Posterior vena cava (tissue), 2 donors: ENCODE data around the gene DALRD3. TPM values are rescaled to one million over a fixed set of nuclear protein-coding genes. Genes with fewer than 3 reads are reported as not detected.

Experiments
- DNase-seq: peaks from one replicate; pipeline ENCODE4 v3.0.0-alpha.2; 2020; ENCODE audit warnings: low spot score
- intact Hi-C, 2 donors: fragments of 100-400 bp; cut with DNase I; formaldehyde crosslinking; loops; one replicate each; pipeline versions ENCODE4 v1.14.1 to v1.14.2; 2022 to 2023
- total RNA-seq, 2 donors: library from RNA; stranded (reverse); fragmentation: NEBNext Ultra II Directional; extraction: Animal tissue kit (Norgen Biotek cat#: 25700); gene quantifications; one replicate each; pipeline ENCODE4 v1.2.1, GENCODE V29; 2021
- donor health status: DM: yes; HTN: yes; CAD: no.
- donor health status: DM: yes; HTN: yes; CAD: no.

The DALRD3 gene
- total RNA-seq, 2 donors from 2014 or later = 9.8 to 12.1 TPM

DNA sequence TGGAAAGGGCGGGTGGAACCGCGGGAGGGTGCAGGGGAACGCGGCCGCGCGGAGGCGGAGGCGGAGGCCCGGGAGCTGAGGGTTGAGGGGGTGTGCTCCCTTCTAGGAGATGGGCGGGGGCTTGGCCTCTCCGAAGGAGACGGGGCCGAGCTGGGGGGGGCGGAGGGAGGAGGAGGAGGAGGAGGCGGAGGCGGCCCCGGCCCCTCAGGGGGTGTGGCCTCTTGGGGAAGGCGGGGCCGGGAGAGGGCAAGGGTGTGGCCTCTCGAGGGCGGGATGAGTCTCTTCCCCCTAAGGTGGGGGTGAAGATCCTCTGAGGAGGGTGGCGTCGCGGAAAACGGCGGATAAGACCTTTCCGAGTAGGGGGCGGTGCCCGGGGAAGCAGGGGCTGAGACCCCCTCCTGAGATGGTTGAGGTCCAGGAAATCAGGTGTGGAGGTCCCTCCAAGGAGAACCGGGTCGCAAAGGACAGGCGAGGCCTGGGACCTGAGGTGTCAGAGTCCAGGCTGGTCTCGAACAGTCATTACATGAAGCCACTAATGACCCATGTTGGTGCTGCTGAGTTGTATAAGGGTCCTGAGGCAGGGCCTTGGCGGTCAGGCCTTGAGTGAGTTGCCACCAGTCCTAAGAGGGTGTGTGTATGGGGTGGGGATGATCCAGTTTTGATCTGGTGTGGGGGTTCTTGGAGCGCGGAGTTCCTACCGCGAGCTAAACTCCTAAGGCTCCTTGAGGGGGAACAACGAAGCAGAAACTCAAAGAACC, 10.4 kb downstream of the DALRD3 start:
- DNase-seq = peak; percentile 97
- intact Hi-C loops = no loop called here

DNA sequence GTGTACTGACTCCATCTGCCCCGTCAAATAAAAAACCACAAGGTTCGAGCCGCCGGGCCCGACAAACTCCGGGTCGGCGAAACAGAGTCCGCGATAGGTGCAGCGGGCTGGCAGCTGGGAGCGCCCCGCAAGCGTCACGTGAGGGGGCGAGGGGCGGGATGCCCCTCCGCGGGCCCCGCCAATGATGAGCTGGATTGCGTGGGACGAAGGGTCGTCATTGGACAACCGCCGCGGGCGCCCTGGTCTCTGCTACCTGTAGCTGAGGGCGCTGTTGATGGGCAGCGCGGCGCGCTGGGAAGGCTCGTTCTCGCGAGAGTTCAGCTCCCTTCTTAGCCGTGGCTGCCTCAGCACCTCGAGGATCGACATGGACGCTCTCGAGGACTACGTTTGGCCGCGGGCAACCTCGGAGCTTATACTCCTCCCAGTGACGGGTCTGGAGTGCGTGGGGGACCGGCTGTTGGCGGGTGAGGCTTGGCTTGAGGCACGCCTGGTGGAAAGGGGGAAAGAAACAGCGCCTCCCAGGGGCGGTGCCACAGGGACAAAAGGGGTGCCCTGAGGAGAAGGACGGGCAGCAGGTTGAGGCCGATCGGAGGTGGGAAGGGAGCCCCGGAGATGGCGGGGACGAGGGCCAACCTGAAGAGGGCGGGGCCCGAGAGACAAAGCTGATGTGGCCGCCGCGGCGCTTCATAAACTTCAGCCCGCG, 11.2 kb downstream of the DALRD3 start, which contains the start of gene WDR6:
Gene WDR6 (plus strand): TSS at position 324 of the 703 bp plus-strand sequence. CDS start 41 bp downstream, at position 365.
- peak; percentile 98 for DNase-seq
- intact Hi-C loops = no loop called here

- peak; percentile 87 for DNase-seq
- intact Hi-C loops = no loop called here
Observed at GRCh38 chr3:49006408-49007067, 11.8 kb downstream of the DALRD3 start.

- no peak for DNase-seq
- intact Hi-C loops = no loop called here
Observed at GRCh38 chr3:49005998-49006397, 12.4 kb downstream of the DALRD3 start.

- intact Hi-C loops = no loop called here
Observed at GRCh38 chr3:49005303-49005680, 13.1 kb downstream of the DALRD3 start.

DNA sequence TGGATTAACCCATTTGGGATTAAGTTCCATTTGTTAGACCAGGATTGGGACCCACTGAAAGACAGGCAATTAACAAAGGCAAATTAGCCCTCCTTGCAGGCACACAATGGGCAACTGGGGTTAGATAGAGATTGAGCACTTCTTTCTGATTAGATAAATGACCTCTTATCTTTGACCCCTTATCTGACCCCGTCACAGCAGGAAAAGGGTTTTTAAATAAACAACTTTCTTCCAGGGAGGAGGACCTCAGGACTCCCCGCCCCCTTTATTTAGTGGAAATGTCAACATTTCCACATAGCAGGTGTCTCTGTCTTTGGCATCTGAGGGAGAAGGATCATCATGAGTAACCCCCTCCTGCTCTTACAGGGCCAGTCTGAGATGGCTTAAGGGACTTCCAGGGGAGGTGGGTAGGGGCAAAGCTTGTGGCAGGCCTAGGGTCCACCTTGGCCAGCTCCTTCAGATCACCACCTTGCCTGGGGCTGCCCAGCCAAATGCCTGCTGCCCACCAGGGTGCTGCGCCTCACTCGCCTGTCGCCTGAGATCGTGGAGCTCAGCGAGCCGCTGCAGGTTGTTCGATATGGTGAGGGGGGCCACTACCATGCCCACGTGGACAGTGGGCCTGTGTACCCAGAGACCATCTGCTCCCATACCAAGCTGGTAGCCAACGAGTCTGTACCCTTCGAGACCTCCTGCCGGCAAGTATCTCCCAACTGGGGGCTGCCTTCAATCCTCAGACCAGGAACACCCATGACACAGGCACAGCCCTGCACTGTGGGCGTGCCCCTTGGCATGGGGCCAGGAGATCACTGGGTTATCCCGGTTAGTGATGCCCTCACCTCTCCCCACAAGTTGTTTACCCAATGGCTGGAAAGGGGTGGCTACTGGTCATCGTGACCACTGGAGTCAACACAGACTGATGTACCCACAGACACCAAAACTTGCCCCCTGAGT, 13.8 kb downstream of the DALRD3 start:
- intact Hi-C loops = loop anchor here in 1 of 2 donors (5.0 kb wide), 1 partner anchor 98 kb away; the partner anchor contains the start of gene QARS1
- no peak for DNase-seq

More at GRCh38 chr3:49005303-49005680, 13.1 kb downstream of the DALRD3 start:
- DNase-seq = no peak

- DNase-seq = no peak
- intact Hi-C loops = loop anchor here in 1 of 2 donors (5.0 kb wide), 1 partner anchor 101 kb away; the partner anchor contains the start of gene QARS1
Observed at GRCh38 chr3:49001155-49001554, 17.2 kb downstream of the DALRD3 start.

GRCh38 chr3:48999085-48999858, 19.1 kb downstream of the DALRD3 start:
- intact Hi-C loops = no loop called here
- DNase-seq = no peak

GRCh38 chr3:48997714-48998637, 20.4 kb downstream of the DALRD3 start:
- intact Hi-C loops = no loop called here

DNA sequence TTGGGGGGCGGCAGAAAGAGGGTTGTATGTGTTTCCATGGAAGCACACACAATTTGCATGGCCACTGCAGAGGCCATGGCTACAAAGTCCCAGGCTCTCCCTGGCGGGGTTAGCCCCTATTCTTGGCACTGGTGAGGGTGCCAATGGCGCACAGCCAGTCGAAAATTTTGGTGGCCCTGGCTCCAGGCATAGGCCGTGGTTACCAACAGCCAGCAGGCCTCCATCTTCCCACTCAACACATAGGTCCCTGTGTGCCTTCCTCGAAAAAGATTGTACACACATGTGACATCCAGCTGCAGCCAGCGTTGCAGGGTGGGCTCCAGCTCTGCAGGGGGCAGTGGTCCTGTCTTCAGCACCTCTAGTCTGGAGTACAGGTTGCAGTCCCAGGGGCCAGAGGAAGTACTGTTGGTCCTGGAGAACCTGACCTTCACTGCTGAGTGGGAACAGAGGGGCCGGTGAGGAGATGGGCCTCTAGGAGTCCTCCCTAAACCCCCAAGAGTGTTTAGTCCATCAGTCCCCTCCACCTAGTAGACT, 21.2 kb downstream of the DALRD3 start:
- DNase-seq = no peak
- intact Hi-C loops = no loop called here

More at GRCh38 chr3:48997714-48998637, 20.4 kb downstream of the DALRD3 start:
- no peak for DNase-seq

- no peak for DNase-seq
- intact Hi-C loops = no loop called here
Observed at GRCh38 chr3:48996640-48997039, 21.7 kb downstream of the DALRD3 start.

GRCh38 chr3:48993834-48994233, 24.5 kb downstream of the DALRD3 start:
- intact Hi-C loops = no loop called here

DNA sequence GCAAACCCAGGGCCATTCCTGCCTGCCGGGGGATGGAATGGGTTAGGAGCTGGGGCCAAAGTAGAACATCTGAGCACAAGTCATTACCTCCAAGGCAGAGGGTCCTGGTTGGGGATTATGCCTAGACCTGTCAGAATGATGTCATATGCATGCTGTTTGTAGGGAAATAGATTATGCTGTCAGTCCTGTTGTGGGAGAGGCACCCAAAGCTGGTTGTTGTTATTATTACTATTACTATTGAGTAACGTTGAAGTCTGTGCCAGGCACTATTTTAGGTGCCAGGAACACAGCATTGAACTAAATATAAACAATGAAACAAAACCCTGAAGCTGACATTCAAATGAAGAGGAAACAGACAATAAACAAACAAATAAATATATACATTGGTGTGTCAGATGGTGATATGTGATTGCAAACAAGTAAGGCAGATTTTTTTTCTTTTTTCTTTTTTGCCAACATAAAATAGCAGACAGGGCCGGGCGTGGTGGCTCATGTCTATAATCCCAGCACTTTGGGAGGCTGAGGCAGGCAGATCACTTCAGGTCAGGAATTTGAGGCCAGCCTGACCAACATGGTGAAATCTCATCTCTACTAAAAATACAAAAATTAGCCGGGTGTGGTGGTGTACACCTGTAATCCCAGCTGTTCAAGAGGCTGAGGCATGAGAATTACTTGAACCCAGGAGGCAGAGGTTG, 26.4 kb downstream of the DALRD3 start:
- DNase-seq = no peak
- intact Hi-C loops = no loop called here

More at GRCh38 chr3:48993834-48994233, 24.5 kb downstream of the DALRD3 start:
- DNase-seq = no peak

DNA sequence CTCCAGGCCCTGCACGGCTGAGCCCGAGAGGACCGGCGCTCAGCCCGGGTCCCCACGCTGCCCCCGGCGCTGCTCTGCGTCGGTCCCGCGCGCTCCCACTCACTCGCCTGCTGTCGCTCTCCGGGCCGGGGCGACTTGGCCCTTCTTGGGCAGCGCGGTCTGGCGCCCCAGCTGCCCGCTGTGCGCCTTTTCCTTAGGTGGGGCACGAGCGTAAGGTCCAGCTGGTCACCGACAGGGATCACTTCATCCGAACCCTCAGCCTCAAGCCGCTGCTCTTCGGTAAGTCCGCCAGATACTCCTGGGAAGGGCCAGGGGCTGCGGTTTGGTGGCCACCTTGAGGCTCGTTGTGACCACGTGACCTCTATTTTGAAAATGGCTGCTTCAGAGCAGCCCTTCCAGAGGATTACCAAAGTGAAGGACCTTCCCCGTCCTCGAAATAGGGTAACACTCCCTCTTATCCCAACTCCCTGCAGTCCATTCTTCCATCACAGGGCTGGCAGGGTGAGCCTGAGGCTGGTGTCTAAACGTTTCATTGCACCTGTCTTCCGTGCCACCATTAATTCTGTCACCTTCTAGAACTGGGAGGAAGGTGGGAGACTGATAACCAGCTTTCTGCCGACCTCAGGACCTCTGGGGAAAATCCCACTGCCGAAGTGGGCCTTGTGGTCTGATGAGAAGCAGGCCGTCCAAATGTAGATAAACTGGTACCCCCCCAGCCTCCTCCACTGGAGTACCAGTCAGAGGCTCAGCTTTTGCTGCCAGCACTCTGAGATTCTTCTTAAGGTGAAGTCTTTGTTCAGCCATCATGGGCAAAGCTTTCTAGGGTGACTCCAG, 27.5 kb downstream of the DALRD3 start:
- intact Hi-C loops = no loop called here
- DNase-seq = no peak
